Stomach (tissue), 19 donors: ENCODE data around the gene FCRL3. TPM values are rescaled to one million over a fixed set of nuclear protein-coding genes. Genes with fewer than 3 reads are reported as not detected.
"Not testable (repeated sequence)": the region's sequence is repeated elsewhere in the genome, so short reads cannot be mapped to it uniquely, and the experiment has no call there.

ENCODE experiments used
- DNase-seq, 2 donors: peaks; one replicate each; pipeline versions ENCODE4 v3.0.0 to v3.0.0-alpha.2; 2013 to 2019
- H3K27ac ChIP-seq, 5 donors: fragments of 200-600 bp in 4 of 5; sonication (generic) in 4 of 5; one replicate each; pipeline ENCODE4 v1.5.1; 2013 to 2019; ENCODE audit warnings: mild to moderate bottlenecking in 1 of 5, moderate library complexity in 1 of 5
- H3K27me3 ChIP-seq, 3 donors: fragments of 200-600 bp; sonication (generic); one replicate each; pipeline ENCODE4 v1.5.1; 2017 to 2019; ENCODE audit warnings: mixed run types in 1 of 3
- H3K36me3 ChIP-seq, 4 donors: fragments of 200-600 bp; sonication (generic); 1 replicate in 3 of 4; 2 replicates in 1 of 4; pipeline ENCODE4 v1.5.1; 2016 to 2019
- H3K4me1 ChIP-seq, 4 donors: fragments of 200-600 bp; sonication (generic); one replicate each; pipeline ENCODE4 v1.5.1; 2016 to 2019
- H3K4me3 ChIP-seq, 4 donors: fragments of 200-600 bp; sonication (generic) in 3 of 4; one replicate each; pipeline ENCODE4 v1.5.1; 2016 to 2019; ENCODE audit warnings: mild to moderate bottlenecking in 1 of 4
- H3K9me3 ChIP-seq, 4 donors: fragments of 200-600 bp; sonication (generic); one replicate each; pipeline ENCODE4 v1.5.1; 2016 to 2019
- CTCF ChIP-seq, 7 experiments: fragments of 450-650 bp in 4 of 7; fragments of 200-600 bp in 3 of 7; sonication (generic) in 3 of 7; IDR thresholded peaks; one replicate each; pipeline ENCODE4 v1.5.1; 2016 to 2019; ENCODE audit warnings: antibody characterized with exemption in 7 of 7, control low read depth in 2 of 7, mild to moderate bottlenecking in 1 of 7
- EP300 ChIP-seq: sonication (generic); formaldehyde crosslinking; IDR thresholded peaks from one replicate; pipeline ENCODE4 v1.6.1; 2017; ENCODE audit warnings: antibody characterized with exemption
- POLR2A ChIP-seq, 4 donors: fragments of 450-650 bp; IDR thresholded peaks; one replicate each; pipeline ENCODE4 v1.6.1; 2016; ENCODE audit warnings: antibody characterized with exemption in 4 of 4, control low read depth in 2 of 4, mild to moderate bottlenecking in 1 of 4, moderate library complexity in 1 of 4
- POLR2AphosphoS5 ChIP-seq, 3 donors: sonication (generic); formaldehyde crosslinking; IDR thresholded peaks; one replicate each; pipeline ENCODE4 v1.6.1; 2016; ENCODE audit warnings: antibody characterized with exemption in 3 of 3
- WGBS, 5 donors: extraction: QIAGEN DNeasy Blood & Tissue Kit in 3 of 5; methylation state at CpG; one replicate each; pipeline versions ENCODE4 v1.1.5 to v1.1.7; 2013 to 2018; 5-methylcytosine and 5-hydroxymethylcytosine counted together
- intact Hi-C: fragments of 100-400 bp; cut with DNase I; formaldehyde crosslinking; loops from one replicate; pipeline ENCODE4 v1.15.1; 2023; ENCODE audit warnings: low total_unique reads
- long read RNA-seq, 10 donors: transcript quantifications; one replicate each; lab custom pipeline, GENCODE V29; 2026
- polyA plus RNA-seq, 3 donors: library from polyadenylated mRNA; stranded (reverse); fragments of 200-250 nt; gene quantifications; one replicate each; pipeline ENCODE4 v1.2.3, GENCODE V29; 2013
- total RNA-seq, 5 donors: library from RNA; depleted of rRNA; stranded (reverse); fragments of >200 nt; gene quantifications; one replicate each; pipeline versions ENCODE4 v1.1.0 to v1.2.3, GENCODE V29; 2014 to 2016
- donor health status: healthy with polysubstance abuse.
- donor health status: Bipolar disorder and iron deficiency.
- donor health status: healthy.

Gene FCRL3
- under 1 TPM in 1 of 5 donors, not detected in 4; 0.55 TPM for total RNA-seq
- polyA plus RNA-seq = under 1 TPM in 1 of 3 donors, not detected in 2; 0.30 TPM
- long read RNA-seq, donor 1 = 0 reads
- long read RNA-seq, donor 2 = 0 reads
- long read RNA-seq, donor 3 = 0 reads
- long read RNA-seq, donor 4 = 0 reads
- long read RNA-seq, donor 5 = 0 reads
- long read RNA-seq, donor 6 = 0 reads
- long read RNA-seq, donor 7 = 0 reads
- long read RNA-seq, donor 8 = 0 reads
- long read RNA-seq, donor 9 = 0 reads
- long read RNA-seq, donor 10 = 0 reads

GRCh38 chr1:157700732-157701131 is at the start of gene FCRL3:
TSS of gene FCRL3 (minus strand) at chr1:157700769. CDS start at chr1:157700489, 280 bp downstream.
- Histone ChIP-seq H3K4me3 (no peak within 1 kb of the TSS), H3K9me3 (no peaks in the 10 kb centered on the region), H3K4me1 (no peaks in the 10 kb centered on the region), H3K27me3 (peaks cover 0 to 15% (median 0%) of the 10 kb centered on the region in 3 donors), H3K36me3 (no peaks in the 10 kb centered on the region), H3K27ac (no peak within 1 kb of the TSS)
- WGBS, 5 donors = 74 to 84% (median 79%) methylated on average over 4 of the region's 4 CpGs
- DNase-seq = no peak
- intact Hi-C loops = no loop called here
- no peak for TF ChIP-seq POLR2AphosphoS5 (IDR thresholded peaks at IDR 0.05)
- no peak for TF ChIP-seq CTCF (IDR thresholded peaks at IDR 0.05)
- TF ChIP-seq EP300 = no peak
- TF ChIP-seq POLR2A (IDR thresholded peaks at IDR 0.05) = no peak

- Histone ChIP-seq H3K4me3 (no peak overlapping the region), H3K27me3 (no peaks in the 10 kb centered on the region), H3K9me3 (no peaks in the 10 kb centered on the region), H3K4me1 (no peaks in the 10 kb centered on the region), H3K36me3 (no peaks in the 10 kb centered on the region), H3K27ac (no peak overlapping the region)
- DNase-seq = no peak
- intact Hi-C loops = no loop called here
- WGBS, 5 donors = 89 to 98% (median 96%) methylated on average over 3 of the region's 3 CpGs
- TF ChIP-seq POLR2A (IDR thresholded peaks at IDR 0.05) (no peak), CTCF (IDR thresholded peaks at IDR 0.05) (no peak), POLR2AphosphoS5 (IDR thresholded peaks at IDR 0.05) (no peak), EP300 (no peak)
These were observed 47.8 kb upstream of the FCRL3 start for GRCh38 chr1:157748262-157748817.

GRCh38 chr1:157739229-157739901 is 38.8 kb upstream of the FCRL3 start:
- Histone ChIP-seq H3K4me1 (no peaks in the 10 kb centered on the region), H3K36me3 (no peaks in the 10 kb centered on the region), H3K4me3 (no peak overlapping the region), H3K9me3 (no peaks in the 10 kb centered on the region), H3K27me3 (peaks cover 0 to 5% (median 0%) of the 10 kb centered on the region in 3 donors), H3K27ac (no peak overlapping the region)
- intact Hi-C loops = no loop called here
- no peak for TF ChIP-seq POLR2AphosphoS5 (IDR thresholded peaks at IDR 0.05)
- TF ChIP-seq EP300 = no peak
- no peak for TF ChIP-seq POLR2A (IDR thresholded peaks at IDR 0.05)
- TF ChIP-seq CTCF (IDR thresholded peaks at IDR 0.05) = no peak
- DNase-seq = no peak
- WGBS, 5 donors = 42 to 68% (median 59%) methylated on average over 5 of the region's 5 CpGs

- WGBS, 5 donors = 81 to 94% (median 87%) methylated on average over 5 of the region's 5 CpGs
- H3K27ac ChIP-seq, H3K4me1 ChIP-seq, H3K27me3 ChIP-seq, intact Hi-C loops, H3K4me3 ChIP-seq, DNase-seq, H3K36me3 ChIP-seq, H3K9me3 ChIP-seq: not testable (repeated sequence)
These were observed 35.4 kb upstream of the FCRL3 start for GRCh38 chr1:157735991-157736390.
